Stimulated activated CD4-positive, alpha-beta T cell treated with anti-CD3 and anti-CD28 coated beads, TNF-alpha, amount 100 ng/mL, for 48 hours (primary cell): ENCODE results near the gene IFT172.
"Not testable (repeated sequence)": the region's sequence is repeated elsewhere in the genome, so short reads cannot be mapped to it uniquely, and the experiment has no call there.

Source experiments
- DNase-seq, 3 donors: peaks; one replicate each; pipeline ENCODE4 v3.0.0-alpha.2; 2020; ENCODE audit warnings: low read depth in 3 of 3

Gene IFT172, protein sequence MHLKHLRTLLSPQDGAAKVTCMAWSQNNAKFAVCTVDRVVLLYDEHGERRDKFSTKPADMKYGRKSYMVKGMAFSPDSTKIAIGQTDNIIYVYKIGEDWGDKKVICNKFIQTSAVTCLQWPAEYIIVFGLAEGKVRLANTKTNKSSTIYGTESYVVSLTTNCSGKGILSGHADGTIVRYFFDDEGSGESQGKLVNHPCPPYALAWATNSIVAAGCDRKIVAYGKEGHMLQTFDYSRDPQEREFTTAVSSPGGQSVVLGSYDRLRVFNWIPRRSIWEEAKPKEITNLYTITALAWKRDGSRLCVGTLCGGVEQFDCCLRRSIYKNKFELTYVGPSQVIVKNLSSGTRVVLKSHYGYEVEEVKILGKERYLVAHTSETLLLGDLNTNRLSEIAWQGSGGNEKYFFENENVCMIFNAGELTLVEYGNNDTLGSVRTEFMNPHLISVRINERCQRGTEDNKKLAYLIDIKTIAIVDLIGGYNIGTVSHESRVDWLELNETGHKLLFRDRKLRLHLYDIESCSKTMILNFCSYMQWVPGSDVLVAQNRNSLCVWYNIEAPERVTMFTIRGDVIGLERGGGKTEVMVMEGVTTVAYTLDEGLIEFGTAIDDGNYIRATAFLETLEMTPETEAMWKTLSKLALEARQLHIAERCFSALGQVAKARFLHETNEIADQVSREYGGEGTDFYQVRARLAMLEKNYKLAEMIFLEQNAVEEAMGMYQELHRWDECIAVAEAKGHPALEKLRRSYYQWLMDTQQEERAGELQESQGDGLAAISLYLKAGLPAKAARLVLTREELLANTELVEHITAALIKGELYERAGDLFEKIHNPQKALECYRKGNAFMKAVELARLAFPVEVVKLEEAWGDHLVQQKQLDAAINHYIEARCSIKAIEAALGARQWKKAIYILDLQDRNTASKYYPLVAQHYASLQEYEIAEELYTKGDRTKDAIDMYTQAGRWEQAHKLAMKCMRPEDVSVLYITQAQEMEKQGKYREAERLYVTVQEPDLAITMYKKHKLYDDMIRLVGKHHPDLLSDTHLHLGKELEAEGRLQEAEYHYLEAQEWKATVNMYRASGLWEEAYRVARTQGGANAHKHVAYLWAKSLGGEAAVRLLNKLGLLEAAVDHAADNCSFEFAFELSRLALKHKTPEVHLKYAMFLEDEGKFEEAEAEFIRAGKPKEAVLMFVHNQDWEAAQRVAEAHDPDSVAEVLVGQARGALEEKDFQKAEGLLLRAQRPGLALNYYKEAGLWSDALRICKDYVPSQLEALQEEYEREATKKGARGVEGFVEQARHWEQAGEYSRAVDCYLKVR (N-terminal part only)

DNA sequence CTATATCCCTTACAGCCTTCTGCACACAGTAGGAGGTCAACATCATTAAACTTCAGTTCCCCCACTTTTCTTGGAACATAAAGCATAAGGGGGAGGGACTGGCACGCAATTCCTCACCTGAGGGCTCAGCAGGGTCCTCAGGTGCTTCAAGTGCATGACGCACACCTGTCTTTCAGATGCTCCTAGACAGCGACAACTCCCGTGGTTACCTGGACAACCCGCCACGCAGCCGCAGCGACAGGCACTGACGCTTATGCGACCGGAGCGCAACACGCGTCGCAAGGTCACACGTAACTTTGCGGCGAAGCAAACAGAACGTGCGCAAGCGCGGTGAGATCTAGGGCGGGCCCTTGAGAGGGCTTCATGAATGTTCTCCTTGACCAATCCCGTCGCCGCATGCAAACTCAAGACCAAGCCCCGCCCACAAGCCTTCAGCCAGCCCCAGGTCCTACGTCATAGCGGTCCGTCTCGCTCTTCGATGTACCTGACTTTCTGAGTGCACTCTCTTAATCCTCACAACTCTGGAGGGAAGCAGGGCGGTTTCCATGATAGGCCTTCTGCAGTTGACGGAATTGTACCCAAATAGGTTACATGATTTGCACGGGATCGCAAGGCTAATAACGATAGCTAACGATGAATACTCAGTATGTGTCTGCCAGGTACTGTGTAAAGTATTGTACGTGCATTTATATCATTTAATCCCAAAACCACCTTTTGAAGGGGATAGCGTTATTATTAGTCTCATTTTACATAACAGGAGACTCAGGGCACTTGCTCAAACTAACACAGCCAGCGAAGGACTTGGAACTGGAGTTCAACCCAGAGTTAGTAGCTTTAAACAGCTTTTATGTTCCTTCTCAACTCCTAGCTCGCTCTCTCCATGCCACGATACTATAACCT lies at the start of gene IFT172:
Gene IFT172 (minus strand): TSS at position 246 of the 900 bp plus-strand sequence. CDS start 90 bp downstream, at position 156.
- DNase-seq, result peak; percentile 95 to 100 (median 99)

DNA sequence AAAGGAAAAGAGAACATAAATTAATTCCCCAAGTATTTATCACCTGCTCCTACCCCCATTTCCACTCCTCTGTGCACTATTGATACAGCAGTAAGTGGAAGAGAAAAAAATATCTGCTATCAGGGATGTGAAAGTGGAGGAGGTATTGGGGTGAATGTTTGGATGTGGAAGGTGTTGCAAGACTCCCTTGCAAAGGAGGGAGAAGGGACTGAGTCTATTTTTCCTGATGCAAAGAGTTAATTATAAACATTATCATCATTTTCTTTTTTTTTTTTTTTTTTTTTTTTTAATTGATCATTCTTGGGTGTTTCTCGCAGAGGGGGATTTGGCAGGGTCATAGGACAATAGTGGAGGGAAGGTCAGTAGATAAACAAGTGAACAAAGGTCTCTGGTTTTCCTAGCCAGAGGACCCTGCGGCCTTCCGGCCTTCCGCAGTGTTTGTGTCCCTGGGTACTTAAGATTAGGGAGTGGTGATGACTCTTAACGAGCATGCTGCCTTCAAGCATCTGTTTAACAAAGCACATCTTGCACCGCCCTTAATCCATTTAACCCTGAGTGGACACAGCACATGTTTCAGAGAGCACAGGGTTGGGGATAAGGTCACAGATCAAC lies 49.4 kb upstream of the IFT172 start:
- DNase-seq, result not testable (repeated sequence)

DNA sequence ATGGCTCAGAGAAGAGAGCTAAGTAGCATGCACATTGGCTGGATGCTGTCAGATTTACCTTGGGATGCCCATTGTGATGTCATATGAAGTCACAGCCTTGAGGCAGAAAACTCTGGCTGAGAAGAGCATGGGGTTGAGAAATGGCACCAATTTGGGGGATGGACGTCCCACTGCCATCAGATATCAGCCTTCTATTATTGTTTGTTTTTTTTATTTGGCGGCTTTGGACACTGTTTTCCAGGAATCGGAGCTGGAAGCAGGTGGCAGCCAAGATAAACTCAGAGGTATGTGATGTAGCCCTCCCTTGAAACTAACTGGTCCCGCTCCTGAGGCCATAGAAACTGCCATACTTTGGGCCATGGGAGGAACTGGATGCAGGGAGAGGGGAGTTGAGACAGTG lies 47.7 kb upstream of the IFT172 start:
- DNase-seq, result no peak

DNA sequence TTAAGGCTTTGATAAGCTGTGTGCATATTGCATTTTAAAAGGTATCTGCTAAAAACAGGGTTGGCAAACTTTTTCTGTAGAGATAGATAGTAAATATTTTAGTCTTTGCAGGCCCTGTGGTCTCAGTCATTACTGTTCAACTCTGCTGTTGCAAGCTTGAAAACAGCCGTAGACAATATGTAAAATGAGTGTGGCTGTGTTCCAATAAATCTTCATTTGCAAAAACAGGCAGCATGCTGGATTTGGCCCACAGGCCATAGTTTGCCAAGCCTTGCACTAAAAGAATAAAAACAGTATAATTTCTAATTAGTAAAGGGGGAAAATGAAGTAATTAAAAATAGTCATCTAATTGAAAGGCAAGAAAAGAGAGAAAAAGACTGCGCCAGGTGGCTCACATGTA lies 42.4 kb upstream of the IFT172 start:
- no peak for DNase-seq

DNA sequence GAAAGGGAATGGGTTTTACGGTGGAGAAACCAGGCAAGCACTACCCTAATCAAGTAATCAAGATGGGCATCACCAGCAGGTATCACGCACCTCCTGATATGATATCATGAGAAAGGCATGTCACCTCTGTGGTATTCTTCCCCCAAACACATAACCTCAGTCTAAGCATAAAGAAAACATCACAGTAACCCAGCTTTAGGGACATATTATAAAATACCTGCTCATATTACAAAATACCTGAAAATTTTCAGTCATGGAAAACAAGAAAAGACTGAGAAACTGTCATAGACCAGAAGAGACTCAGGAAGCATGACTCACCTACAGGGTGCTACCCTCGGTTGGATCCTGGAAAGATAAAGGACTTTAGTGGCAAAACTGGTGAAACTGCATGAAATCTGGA lies 37.6 kb upstream of the IFT172 start:
- DNase-seq, result no peak

DNA sequence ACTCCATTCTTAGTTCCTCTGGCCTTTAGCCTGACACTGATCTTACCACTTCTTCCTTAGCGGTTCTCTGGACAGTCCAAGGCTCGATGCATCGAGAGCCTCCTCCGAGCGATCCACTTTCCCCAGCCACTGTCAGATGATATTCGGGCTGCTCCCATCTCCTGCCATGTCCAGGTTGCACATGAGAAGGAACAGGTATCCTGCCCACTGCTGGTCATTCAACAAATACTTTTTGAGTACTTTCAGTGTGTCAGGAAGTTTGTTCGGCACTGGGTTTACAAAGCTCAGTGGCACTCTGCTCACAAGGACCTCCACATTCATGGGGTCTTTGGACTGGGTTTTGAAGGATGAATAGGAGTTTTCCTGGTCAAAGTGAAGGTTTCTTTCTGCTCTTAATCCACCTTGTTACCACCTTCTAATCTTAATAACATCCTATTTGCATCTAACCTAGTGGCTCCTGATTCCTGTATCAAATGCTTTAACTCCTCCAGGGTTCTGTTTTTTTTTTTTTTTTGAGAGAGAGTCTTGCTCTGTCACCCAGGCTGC lies 32.9 kb upstream of the IFT172 start:
- DNase-seq, result no peak

DNA sequence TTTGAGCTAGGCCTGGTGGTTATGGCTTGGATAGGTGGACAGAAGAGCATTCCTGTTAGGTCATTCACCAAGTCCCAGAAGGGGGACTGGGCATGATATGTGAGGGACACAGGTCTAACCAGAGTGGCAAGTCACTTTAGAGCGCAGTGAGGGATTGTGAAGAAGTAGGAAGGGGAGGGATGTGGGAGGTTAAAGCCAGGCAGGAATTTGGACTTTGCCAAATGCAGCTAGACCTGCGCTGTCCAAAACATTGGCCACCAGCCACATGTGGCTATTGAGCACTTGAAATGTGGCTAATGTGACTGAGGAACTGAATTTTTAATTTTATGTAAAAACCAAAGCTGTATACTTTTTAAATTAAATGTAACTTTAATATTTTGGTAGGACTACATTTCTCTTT lies 30.8 kb upstream of the IFT172 start:
- DNase-seq, result no peak

DNA sequence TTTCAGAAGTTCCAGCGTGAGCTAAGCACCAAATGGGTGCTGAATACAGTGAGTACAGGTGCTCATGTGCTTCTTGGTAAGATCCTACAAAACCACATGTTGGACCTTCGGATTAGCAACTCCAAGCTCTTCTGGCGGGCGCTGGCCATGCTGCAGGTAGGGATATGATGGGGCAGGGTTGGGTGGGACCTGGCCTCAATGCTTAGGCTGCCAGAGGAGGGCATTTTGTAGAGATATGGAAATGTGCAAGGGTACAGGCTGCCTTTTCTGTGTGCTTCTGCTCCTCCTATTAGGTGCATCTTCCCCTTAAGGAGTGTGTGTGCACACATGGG lies 29.2 kb upstream of the IFT172 start:
- no peak for DNase-seq

DNA sequence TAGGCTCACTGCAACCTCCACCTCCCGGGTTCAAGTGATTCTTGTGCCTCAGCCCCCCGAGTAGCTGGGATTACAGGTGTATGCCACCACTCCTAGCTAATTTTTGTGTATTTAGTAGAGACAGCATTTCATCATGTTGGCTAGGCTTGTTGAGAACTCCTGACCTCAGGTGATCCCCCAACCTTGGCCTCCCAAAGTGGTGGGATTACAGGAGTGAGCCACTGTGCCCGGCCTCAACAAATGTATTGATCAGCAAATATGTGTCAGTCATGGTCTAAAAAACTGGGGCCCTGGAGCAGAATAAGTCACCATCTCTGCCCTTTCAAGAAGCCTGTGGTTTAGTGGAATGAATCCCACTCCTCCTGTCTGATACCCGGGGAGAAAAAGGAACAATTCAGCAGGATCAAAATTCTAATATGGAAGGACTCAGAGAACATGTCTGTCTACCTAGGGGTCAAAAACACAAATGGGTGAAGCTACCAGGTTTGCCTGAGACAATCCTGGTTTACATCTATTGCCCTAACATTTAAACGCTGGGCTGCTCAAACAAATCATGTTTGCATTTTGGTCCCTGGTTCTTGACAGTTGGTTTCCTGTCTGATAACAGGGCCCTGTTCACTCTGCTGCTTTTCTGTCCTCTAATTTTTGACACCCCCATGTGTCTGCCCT lies 28.7 kb upstream of the IFT172 start:
- DNase-seq, result no peak

DNA sequence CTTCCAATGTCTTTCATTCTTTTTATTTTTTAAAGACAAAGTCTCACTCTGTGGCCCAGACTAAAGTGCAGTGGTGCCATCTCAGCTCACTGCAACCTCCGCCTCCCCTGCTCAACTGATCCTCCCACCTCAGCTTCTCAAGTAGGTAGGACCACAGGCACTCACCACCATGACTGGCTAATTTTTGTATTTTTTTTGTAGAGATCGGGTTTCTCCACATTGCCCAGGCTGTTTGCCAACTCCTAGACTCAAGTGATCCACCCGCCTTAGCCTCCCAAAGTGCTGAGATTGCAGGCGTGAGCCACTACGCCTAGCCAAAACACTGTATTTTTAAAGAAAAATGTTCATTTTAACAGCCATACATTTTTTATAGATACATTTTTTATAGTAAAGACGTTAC lies 19.8 kb upstream of the IFT172 start:
- DNase-seq, result no peak

DNA sequence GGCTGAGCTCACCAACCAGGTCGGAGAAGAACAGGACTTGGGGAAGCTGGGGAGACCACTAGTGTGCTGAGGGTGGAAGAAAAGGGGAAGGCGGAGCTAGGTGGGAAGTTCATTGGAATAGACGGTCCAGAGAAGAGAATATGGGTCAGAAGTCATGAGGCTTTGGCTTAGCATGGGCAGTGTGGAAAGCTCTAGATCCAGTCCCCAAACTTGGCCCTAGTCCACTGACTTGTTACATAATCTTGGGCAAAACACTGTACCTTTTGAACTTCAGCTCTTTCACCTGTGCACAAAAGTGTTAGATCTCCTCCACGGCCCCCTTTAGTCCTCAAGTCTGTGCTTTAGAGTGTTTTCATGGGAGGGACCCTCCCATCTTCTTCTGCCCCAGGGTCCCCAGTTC lies 17.8 kb upstream of the IFT172 start:
- no peak for DNase-seq

DNA sequence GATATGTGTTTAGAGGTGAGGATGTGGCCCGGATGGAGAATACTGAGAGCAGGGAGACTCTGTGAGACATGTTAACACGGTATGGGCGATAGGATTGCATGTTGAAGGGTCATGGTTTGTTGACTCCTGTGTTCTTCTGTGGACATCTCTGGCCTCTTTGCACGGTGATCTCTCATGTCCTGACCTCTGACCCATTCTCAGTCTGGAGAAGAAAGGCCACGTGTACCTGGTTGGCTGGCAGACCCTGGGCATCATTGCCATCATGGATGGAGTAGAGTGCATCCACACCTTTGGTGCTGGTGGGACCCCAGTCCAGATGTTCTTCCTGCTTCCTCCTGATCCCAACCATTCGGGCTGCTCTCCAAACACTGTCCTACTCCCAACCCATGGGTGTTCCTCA lies 17.0 kb upstream of the IFT172 start:
- no peak for DNase-seq

DNA sequence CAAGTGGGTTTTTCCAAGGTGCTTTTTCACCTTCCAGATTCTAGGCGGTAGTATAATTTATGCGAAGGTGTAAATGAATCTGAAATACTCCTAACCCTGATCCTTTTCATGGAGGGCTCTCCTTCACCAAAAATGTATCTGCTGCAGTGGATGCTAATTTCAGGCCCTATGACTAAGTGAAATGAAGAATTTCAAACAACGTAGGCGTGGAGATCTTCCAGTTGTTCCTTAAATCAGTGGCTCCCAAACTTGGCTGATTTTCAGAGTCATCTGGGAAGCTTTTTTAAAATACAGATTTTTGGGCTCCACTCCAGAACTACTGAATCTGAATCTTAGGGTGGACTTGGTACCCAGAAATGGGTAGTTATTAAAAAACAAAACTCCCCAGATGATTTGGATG lies 12.6 kb upstream of the IFT172 start:
- DNase-seq, result no peak

DNA sequence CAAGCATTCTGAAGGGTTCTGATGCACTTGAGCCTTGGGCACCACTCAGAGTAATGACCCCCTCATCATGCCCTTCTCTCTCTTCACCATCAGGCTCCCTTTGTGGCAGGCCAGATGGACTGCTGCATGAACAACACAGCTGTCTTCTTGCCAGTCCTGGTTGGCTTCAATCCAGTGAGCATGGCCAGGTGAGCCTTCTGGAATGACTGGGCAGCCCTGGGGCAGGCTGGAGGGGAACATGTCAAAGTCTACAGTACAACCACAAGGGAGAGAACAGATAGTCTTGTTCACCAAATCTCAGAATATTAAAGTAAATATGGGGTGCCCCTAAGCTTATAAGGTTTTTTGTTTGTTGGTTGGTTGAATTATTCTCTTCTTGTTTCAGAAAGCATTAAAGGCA lies 11.5 kb upstream of the IFT172 start:
- no peak for DNase-seq

DNA sequence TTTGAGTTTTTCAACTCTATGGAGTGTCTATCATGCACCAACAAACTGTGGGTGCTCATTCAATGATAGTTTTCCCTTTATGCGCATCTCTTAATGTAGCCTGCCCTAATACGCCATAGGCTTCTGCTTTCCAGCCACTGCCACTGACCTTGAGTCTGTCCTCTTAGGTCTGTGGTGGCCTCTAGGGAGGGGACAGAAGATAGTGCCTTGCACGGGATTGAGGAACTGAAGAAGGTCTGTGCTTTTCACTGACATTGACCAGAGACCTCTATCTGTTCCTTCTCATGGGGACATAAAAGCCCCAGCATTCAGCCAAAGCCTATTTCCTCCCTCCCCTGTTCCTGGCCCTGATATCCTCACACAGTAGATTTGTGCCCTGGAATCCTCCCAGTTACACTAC lies 9.4 kb upstream of the IFT172 start:
- no peak for DNase-seq

DNA sequence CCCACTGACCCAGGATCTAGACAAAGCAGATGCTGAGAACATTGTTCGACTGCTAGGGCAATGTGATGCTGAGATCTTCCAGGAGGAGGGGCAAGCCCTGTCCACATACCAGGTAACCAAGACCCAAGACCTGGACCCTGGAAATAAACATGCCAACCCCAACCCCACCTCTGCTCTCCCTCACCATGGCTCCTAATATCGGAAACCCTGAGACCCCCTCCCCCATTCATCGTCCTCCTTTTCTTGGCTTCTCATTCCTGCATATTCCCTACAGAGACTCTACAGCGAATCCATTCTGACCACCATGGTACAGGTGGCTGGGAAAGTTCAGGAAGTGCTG lies 7.7 kb upstream of the IFT172 start:
- DNase-seq, result no peak

DNA sequence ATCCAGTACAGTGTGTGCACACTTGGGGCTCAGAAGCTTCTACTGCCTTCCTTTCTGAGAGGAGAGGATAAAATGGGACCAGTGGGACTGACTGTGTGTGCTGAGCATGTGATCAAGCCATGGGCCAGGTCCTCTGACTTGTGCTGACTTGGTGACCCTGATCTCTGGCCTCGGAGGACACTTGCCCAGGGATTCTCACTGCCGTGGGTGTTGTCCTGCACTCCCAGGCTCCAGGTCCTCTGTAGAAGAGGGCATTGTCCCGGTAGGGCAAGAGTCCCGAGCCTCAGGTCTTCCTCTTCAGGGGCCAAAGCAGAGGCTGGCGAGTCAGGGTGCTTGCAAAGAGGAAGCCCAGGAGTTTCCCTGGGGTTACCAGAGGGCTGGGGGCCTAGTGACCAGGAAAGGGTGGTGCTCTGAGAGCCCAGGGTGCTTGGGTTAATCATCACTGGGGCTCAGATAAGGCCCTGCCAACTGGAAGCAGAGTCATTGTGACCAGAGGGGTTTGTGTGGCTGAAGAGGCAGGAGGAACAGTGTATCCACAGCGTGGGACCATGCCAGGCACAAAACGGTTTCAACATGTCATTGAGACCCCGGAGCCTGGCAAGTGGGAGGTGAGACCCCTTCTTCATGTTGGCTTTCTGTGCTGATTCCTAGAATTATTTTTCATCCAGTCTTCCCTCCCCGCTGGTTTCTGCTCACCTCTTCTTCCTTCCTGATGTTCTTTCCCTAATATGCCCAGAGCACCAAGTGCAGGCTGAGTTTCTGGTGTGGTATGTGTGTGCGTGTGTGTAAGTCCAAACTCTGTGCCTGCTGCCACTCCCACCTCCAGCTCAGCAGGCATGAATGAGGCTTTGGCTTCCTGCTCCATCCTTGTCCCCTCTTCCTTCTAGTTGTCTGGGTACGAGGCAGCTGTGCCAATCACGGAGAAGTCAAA lies 7.1 kb upstream of the IFT172 start, which contains the start of gene GCKR:
Gene GCKR (plus strand): TSS at position 483 of the 931 bp plus-strand sequence. CDS start 66 bp downstream, at position 549.
- no peak for DNase-seq

DNA sequence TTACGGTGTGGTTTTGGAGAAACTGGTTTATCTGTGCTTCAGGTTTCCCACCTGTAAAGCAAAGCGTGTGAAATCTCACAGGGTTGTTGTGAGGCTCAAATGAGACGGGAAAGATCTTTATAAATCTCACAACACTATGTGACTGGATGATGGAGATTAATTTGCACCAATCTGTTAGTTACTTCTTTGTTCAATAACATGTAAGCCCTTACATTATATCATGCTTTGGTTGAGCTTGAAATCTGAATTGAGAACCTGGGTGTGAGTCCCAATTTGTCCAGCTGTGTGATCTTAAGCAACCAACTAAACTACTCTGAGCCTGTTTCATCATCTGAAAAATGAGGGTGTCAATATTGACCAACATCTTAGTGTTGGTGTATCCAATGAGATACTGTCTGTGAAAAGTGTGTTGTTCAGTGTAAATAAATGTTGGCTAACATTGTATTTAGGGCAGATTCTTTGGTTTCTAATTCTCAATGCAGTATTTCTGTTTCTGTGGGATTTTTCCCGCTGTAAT lies 6.4 kb upstream of the IFT172 start:
- no peak for DNase-seq
